Glutamatergic neuron (in vitro differentiated cells): Measurements from ENCODE around the gene GTPBP1. TPM values are rescaled to one million over a fixed set of nuclear protein-coding genes. Genes with fewer than 3 reads are reported as not detected.

Source experiments
- DNase-seq: peaks from one replicate; pipeline ENCODE4 v3.0.0; 2022
- H3K27ac Mint-ChIP-seq: one replicate; pipeline ENCODE4 v1.8.0; 2020; ENCODE audit warnings: mild to moderate bottlenecking, mixed read lengths, inconsistent platforms; ENCODE audit not compliant: unreplicated experiment
- H3K27me3 Mint-ChIP-seq: one replicate; pipeline ENCODE4 v1.8.0; 2020; ENCODE audit warnings: mild to moderate bottlenecking, moderate library complexity, mixed read lengths, inconsistent platforms; ENCODE audit not compliant: unreplicated experiment
- H3K36me3 Mint-ChIP-seq: one replicate; pipeline ENCODE4 v1.8.0; 2020; ENCODE audit warnings: mild to moderate bottlenecking, mixed read lengths, inconsistent platforms; ENCODE audit not compliant: unreplicated experiment
- H3K4me1 Mint-ChIP-seq: one replicate; pipeline ENCODE4 v1.8.0; 2020; ENCODE audit warnings: mild to moderate bottlenecking, low read depth, mixed read lengths, inconsistent platforms; ENCODE audit not compliant: unreplicated experiment
- H3K4me3 Mint-ChIP-seq: one replicate; pipeline ENCODE4 v1.8.0; 2020; ENCODE audit warnings: mild to moderate bottlenecking, mixed read lengths, inconsistent platforms; ENCODE audit not compliant: unreplicated experiment
- H3K9me3 Mint-ChIP-seq: one replicate; pipeline ENCODE4 v1.8.0; 2020; ENCODE audit warnings: mild to moderate bottlenecking, moderate library complexity, mixed read lengths, inconsistent platforms; ENCODE audit not compliant: unreplicated experiment
- CTCF ChIP-seq: fragments of 200-600 bp; sonication (generic); IDR thresholded peaks from one replicate; pipeline ENCODE4 v1.5.0; 2021; ENCODE audit not compliant: partially characterized antibody, unreplicated experiment
- total RNA-seq: library from RNA; stranded (reverse); fragmentation: NEBNext Ultra II Directional; extraction: Animal tissue kit (Norgen Biotek cat#: 25700); gene quantifications from one replicate; pipeline ENCODE4 v1.2.1, GENCODE V29; 2021; ENCODE audit not compliant: unreplicated experiment

The GTPBP1 gene
- total RNA-seq, 1 donor from 2014 or later, result 55.6 TPM

- H3K9me3 Mint-ChIP-seq, result peaks cover 4% of the 10 kb centered on the region
- H3K4me3 Mint-ChIP-seq, result no peak overlapping the region
- no peak for TF ChIP-seq CTCF
- peaks cover 13% of the 10 kb centered on the region for H3K4me1 Mint-ChIP-seq
- no peak overlapping the region for H3K27ac Mint-ChIP-seq
- peaks cover 9% of the 10 kb centered on the region for H3K27me3 Mint-ChIP-seq
- no peak for DNase-seq
- H3K36me3 Mint-ChIP-seq, result no peaks in the 10 kb centered on the region
Measured at GRCh38 chr22:38742176-38742942, 36.6 kb downstream of the GTPBP1 start.

DNA sequence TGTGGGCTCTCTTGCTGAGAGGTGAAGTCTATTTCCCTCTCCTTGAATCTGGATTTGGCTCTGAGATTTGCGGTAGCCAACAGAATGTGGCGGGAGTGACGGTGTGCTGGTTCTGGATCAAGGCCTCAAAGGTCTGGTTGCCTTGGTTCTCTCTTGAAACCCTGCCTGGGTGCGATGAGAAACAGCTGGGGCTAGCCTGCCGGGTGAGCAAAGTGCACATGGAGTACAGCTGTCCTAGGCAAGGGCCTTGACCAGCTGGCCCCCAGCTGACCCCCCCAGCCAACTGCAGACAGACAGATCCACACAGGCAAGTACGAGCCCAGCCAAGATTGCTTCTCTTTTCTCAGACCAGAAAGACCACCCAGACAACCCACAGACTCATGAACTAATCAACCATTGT, 39.2 kb downstream of the GTPBP1 start:
- Mint-ChIP-seq H3K27me3 (peaks cover 5% of the 10 kb centered on the region), H3K36me3 (no peaks in the 10 kb centered on the region), H3K4me1 (peaks cover 13% of the 10 kb centered on the region), H3K4me3 (no peak overlapping the region), H3K9me3 (peaks cover 4% of the 10 kb centered on the region), H3K27ac (peak overlapping the region; percentile 85)
- no peak for TF ChIP-seq CTCF
- no peak for DNase-seq

DNA sequence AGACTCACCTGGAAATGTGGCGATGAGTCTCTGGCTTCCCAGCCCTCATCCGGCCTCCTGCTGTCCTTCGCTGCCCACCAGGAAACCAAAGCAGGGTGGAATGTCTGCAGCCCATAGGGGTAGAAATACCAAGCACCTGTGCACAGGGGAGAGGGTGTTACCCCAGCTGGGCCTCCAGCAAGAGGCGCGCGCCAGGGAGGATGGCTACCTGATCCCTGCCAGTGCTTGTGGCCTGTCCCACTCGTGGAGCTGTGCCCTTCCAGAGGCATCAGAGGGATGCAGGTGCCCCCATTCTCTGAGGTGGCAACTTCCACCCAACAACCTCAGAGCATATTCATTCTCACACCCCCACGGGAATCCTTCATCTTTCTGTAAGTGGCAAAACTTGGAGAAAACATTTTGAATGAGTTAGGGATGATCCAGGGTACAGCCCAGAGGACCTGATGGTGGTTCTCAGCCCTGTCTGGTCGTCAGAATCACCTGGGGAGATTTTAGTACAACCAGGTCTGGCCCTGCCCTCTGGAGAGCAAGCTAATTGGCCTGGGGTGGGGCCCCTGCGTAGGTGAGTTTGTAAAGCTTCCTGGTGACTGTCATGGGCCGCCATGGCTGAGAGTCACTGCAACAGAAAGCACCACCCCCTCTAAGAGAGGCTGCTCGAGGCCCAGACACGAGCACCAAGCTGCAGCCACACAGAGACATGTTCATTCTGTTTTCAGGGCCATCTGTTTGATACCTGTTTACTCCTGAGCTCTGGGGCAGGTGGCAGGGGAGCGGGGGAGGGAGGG, 40.1 kb downstream of the GTPBP1 start:
- DNase-seq, result no peak
- H3K9me3 Mint-ChIP-seq, result peaks cover 4% of the 10 kb centered on the region
- peaks cover 13% of the 10 kb centered on the region for H3K4me1 Mint-ChIP-seq

DNA sequence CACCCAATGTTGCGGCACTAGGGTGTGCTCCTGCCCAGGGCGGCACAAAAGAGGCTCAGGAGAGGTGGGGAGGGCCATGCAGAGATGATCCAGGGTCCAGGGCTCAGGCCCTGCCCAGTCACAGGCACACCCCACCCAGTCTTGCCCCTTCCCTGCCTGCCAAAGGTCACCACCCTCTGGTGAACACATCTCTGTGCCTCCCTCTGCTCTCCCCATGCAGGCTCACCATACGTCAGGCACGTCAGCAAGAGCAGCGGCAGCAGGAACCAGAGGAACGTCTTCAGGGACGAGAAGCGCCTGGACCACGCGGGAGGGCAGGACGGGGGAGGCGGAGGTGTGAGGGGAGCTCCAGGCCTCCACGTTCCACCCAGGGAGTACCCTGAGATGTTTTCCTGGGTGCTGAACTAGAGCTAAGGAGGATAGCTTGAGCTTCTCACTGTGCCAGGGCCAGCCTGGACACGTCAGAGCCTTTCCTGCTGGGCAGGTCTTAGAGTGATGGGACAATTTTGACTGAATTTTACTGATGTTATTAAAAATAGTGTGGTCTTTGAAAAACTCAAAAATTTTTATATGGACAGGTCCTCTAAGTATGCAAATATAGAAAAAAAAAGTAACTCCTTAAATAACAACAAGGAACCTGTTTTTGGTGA, 42.9 kb downstream of the GTPBP1 start:
- no peak for DNase-seq
- TF ChIP-seq CTCF, result no peak
- H3K9me3 Mint-ChIP-seq, result peaks cover 6% of the 10 kb centered on the region
- peaks cover 8% of the 10 kb centered on the region for H3K4me1 Mint-ChIP-seq
- H3K4me3 Mint-ChIP-seq, result no peak overlapping the region
- H3K27me3 Mint-ChIP-seq, result peaks cover 5% of the 10 kb centered on the region
- H3K36me3 Mint-ChIP-seq, result no peaks in the 10 kb centered on the region
- H3K27ac Mint-ChIP-seq, result no peak overlapping the region

More for the DNA sequence above, 40.1 kb downstream of the GTPBP1 start:
- Mint-ChIP-seq H3K36me3 (no peaks in the 10 kb centered on the region), H3K4me3 (no peak overlapping the region), H3K27me3 (peaks cover 5% of the 10 kb centered on the region), H3K27ac (peak overlapping the region; percentile 85)
- no peak for TF ChIP-seq CTCF
